Left lobe of liver (tissue), 2 donors: ENCODE results near the gene KCND2. TPM values are rescaled to one million over a fixed set of nuclear protein-coding genes. Genes with fewer than 3 reads are reported as not detected.

Experiments used
- ATAC-seq: fragments of 200-7000 bp; cut with Tn5 transposase; one replicate; pipeline ENCODE4 v1.9.1; 2020; ENCODE audit warnings: mild to moderate bottlenecking, moderate library complexity
- DNase-seq: peaks from one replicate; pipeline ENCODE4 v3.0.0-alpha.2; 2020; ENCODE audit warnings: low spot score
- total RNA-seq: library from RNA; stranded (reverse); gene quantifications from one replicate; pipeline ENCODE4 v1.2.1, GENCODE V29; 2021
- donor health status: DM: no; HTN: no; CAD: no; lungs with moderate emphysema.
- donor health status: DM: no; HTN: yes; CAD: no.

KCND2 gene
- total RNA-seq, 1 donor from 2014 or later = 0.03 TPM

GRCh38 chr7:120404042-120404441, 131.1 kb downstream of the KCND2 start:
- DNase-seq (no peak), ATAC-seq (no peak)

- DNase-seq (no peak), ATAC-seq (no peak)
Measured at GRCh38 chr7:120405652-120406051, 132.7 kb downstream of the KCND2 start.

- ATAC-seq (no peak), DNase-seq (no peak)
Measured at GRCh38 chr7:120407010-120407409, 134.0 kb downstream of the KCND2 start.

GRCh38 chr7:120412139-120413050, 139.4 kb downstream of the KCND2 start:
- ATAC-seq = no peak
- no peak for DNase-seq

- DNase-seq = no peak
- ATAC-seq = no peak
Measured at GRCh38 chr7:120413164-120413563, 140.2 kb downstream of the KCND2 start.

- no peak for DNase-seq
- no peak for ATAC-seq
Measured at GRCh38 chr7:120417244-120417979, 144.4 kb downstream of the KCND2 start.

GRCh38 chr7:120421151-120421651, 148.2 kb downstream of the KCND2 start:
- no peak for ATAC-seq
- no peak for DNase-seq

- ATAC-seq (no peak), DNase-seq (no peak)
Measured at GRCh38 chr7:120431016-120431415, 158.0 kb downstream of the KCND2 start.

- no peak for ATAC-seq
Measured at GRCh38 chr7:120436487-120437060, 163.6 kb downstream of the KCND2 start.

GRCh38 chr7:120441850-120442249, 168.9 kb downstream of the KCND2 start:
- DNase-seq (no peak), ATAC-seq (no peak)

More at GRCh38 chr7:120436487-120437060, 163.6 kb downstream of the KCND2 start:
- DNase-seq = no peak

GRCh38 chr7:120442838-120443237, 169.9 kb downstream of the KCND2 start:
- DNase-seq (no peak), ATAC-seq (no peak)

- no peak for ATAC-seq
- DNase-seq = no peak
Measured at GRCh38 chr7:120444650-120445049, 171.7 kb downstream of the KCND2 start.

- no peak for ATAC-seq
- DNase-seq = no peak
Measured at GRCh38 chr7:120445276-120445675, 172.3 kb downstream of the KCND2 start.

- DNase-seq (no peak), ATAC-seq (no peak)
Measured at GRCh38 chr7:120452665-120453064, 179.7 kb downstream of the KCND2 start.

- no peak for DNase-seq
- no peak for ATAC-seq
Measured at GRCh38 chr7:120456699-120457098, 183.7 kb downstream of the KCND2 start.

- DNase-seq = no peak
- no peak for ATAC-seq
Measured at GRCh38 chr7:120460949-120461348, 188.0 kb downstream of the KCND2 start.

- ATAC-seq = no peak
- no peak for DNase-seq
Measured at GRCh38 chr7:120462991-120463390, 190.0 kb downstream of the KCND2 start.

- no peak for ATAC-seq
Measured at GRCh38 chr7:120464104-120464503, 191.1 kb downstream of the KCND2 start.

GRCh38 chr7:120467676-120468075, 194.7 kb downstream of the KCND2 start:
- no peak for DNase-seq
- ATAC-seq = no peak

More at GRCh38 chr7:120464104-120464503, 191.1 kb downstream of the KCND2 start:
- DNase-seq = no peak

- ATAC-seq = no peak
- no peak for DNase-seq
Measured at GRCh38 chr7:120468611-120469010, 195.6 kb downstream of the KCND2 start.

- DNase-seq (no peak), ATAC-seq (no peak)
Measured at GRCh38 chr7:120472892-120473291, 199.9 kb downstream of the KCND2 start.
